Stimulated activated CD8-positive, alpha-beta memory T cell treated with anti-CD3 and anti-CD28 coated beads, Interleukin-12 subunit alpha, Interleukin-12 subunit beta, amount 100 ng/mL, for 4 hours (primary cell): ENCODE measurements around the gene ZSCAN5A.
"Not testable (repeated sequence)": the region's sequence is repeated elsewhere in the genome, so short reads cannot be mapped to it uniquely, and the experiment has no call there.

Source experiments
- DNase-seq: peaks from one replicate; pipeline ENCODE4 v3.0.0-alpha.2; 2020; ENCODE audit warnings: low read depth

Gene ZSCAN5A

GRCh38 chr19:56209091-56209490 lies 105.5 kb downstream of the ZSCAN5A start:
- DNase-seq = no peak

- DNase-seq = not testable (repeated sequence)
Observed at GRCh38 chr19:56207581-56207980, 107.1 kb downstream of the ZSCAN5A start.

GRCh38 chr19:56201973-56202372 lies 112.7 kb downstream of the ZSCAN5A start, which contains the start of gene ZSCAN5C:
Gene ZSCAN5C, plus strand, starts transcription at chr19:56202273. Its CDS starts 3,641 bp downstream, at chr19:56205914.
- no peak for DNase-seq

GRCh38 chr19:56199687-56200086 lies 115.0 kb downstream of the ZSCAN5A start:
- no peak for DNase-seq

- not testable (repeated sequence) for DNase-seq
Observed at GRCh38 chr19:56197646-56198045, 117.0 kb downstream of the ZSCAN5A start, which contains the start of gene ZSCAN5B. Gene ZSCAN5B, minus strand, starts transcription at chr19:56197783. Its CDS starts 4,731 bp downstream, at chr19:56193052.

- no peak for DNase-seq
Observed at GRCh38 chr19:56193981-56194640, 120.5 kb downstream of the ZSCAN5A start.

- no peak for DNase-seq
Observed at GRCh38 chr19:56191711-56192110, 122.9 kb downstream of the ZSCAN5A start.

- no peak for DNase-seq
Observed at GRCh38 chr19:56191115-56191514, 123.5 kb downstream of the ZSCAN5A start.

- DNase-seq = no peak
Observed at GRCh38 chr19:56189785-56190184, 124.9 kb downstream of the ZSCAN5A start.

- DNase-seq = no peak
Observed at GRCh38 chr19:56177564-56178243, 136.9 kb downstream of the ZSCAN5A start.

GRCh38 chr19:56176881-56177280 lies 137.8 kb downstream of the ZSCAN5A start:
- no peak for DNase-seq

- DNase-seq = not testable (repeated sequence)
Observed at GRCh38 chr19:56176310-56176709, 138.3 kb downstream of the ZSCAN5A start.

- not testable (repeated sequence) for DNase-seq
Observed at GRCh38 chr19:56175861-56176307, 138.8 kb downstream of the ZSCAN5A start, which contains the start of gene GALP. Gene GALP, plus strand, starts transcription at chr19:56176008. Its CDS starts 1,101 bp downstream, at chr19:56177109.

GRCh38 chr19:56174550-56174949 lies 140.1 kb downstream of the ZSCAN5A start:
- no peak for DNase-seq

GRCh38 chr19:56174086-56174485 lies 140.6 kb downstream of the ZSCAN5A start:
- DNase-seq = no peak
